GM10847 (cell line): ENCODE measurements around the gene GSDMA.
A peak's percentile ranks its signal among the peaks of the same experiment; 100 is the strongest.

ENCODE experiments used
- POLR2A ChIP-seq: IDR thresholded peaks from 2 replicates; pipeline ENCODE4 v1.6.1; 2011; ENCODE audit not compliant: insufficient read length; ENCODE audit errors: extremely low read depth

GSDMA gene

DNA sequence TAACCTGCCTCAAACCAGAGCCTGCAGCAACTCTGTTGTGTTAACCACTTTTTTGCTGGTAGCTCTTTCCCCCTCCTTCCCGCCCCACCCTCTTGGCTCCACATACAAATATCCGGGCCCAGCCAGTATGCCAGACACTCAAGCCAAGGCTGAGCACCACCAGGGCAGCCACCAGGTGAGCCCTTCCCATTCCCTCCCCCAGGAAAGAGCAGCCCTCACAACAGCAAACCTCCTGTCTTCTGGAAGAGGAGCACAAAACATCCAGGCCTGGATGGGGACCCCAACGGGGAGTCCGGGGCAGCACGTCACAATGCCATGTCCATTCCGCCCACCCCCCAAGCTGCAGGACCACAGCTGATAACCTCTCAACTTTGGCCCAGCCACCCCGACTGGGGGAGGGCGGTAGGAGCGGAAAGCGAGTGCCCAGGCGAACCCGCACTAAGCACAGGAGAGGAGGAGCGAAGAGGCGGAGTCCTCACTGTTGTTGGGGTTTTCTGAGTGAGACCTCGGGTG lies 36.2 kb upstream of the GSDMA start:
- peak; percentile 20 for TF ChIP-seq POLR2A

DNA sequence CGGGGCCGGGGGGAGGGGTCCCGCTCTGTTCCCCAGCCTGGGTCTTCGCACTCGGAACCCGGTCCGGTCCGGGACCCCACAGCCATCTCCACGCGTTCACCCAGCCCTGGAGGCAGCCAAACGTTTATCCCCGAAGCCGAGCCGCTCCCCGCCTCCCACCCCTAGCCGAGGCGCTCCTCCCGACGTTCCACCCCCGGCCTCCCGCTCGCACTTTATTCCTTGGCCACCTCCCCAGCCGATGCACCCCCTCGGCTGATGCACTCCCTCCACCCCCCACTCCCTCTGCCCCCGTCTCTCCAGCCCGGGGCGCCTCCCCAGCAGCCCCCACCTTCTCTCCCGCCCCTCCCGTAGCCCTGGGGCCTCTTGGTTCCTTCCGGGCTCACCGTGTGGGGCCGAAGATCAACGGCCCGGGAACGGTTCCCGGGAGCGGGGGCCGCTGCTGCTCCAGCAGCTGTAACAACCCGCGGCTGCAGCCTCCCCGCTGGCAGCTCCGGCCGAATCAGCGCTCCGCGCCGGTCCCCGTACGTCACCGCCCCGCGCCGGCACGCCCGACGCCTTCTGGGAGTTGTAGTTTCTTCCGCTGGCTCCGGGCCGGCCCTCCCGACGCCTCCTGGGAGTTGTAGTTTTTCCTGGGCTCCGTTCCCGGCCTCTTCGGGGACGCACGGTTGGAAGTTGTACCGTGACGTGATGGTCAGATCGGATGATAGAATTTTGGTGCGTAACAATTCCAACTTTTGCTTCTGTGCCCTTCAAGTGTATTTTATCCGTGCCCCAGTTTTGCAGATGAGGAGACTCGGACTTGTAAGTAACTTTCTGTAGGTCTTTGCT lies 35.5 kb upstream of the GSDMA start, which contains the start of the genes LRRC3C and ORMDL3:
Gene LRRC3C (plus strand): TSS at position 632 of the 828 bp plus-strand sequence. CDS start 13,792 bp downstream, outside the sequence.
Gene ORMDL3 (minus strand): TSS at position 501 of the 828 bp plus-strand sequence. CDS start 3,398 bp downstream, outside the sequence.
- TF ChIP-seq POLR2A, result peak; percentile 39

DNA sequence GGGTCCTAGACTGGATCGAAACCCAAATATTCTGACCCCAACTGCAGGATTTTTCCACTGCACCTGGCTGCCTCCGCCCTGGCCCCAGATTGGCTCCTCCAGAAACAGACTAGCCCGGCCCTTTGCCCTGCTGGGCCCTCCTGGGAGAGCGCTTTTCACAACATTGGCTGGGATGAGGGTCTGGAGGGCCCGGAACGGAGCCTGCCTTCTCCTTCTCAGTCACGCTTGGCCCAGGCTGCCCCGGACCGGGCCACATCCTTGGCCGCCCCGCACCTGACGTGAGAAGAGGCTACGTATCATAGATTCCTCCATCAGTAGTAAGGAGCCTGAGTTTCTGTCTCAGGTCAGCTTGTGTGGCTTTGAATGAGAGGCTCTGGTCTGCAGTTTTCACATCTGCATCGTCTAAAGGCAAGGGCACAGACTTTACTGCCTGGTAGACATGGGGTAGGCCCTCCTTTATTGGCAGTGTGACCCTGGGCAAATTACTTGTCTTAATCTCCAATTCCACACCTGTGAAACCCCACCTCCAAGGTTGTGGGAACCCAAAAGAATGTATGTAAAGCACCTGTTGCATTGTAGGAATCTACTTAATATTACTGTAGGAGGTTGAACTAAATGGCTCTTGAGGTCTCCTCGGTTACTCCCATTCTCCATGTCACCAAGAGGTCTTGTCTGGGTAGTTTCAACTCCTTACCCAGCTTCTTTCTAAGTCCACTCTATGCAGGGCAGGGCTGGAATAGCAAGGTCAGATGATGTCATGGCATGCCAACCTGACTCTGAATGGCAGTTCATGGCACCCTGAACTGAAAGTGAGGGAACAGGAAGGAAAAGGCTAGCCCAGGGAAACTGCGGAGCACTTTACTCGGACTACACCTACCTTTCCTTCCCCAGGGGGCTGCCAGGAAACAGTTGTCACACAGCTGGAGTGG lies 34.6 kb upstream of the GSDMA start:
- no peak for TF ChIP-seq POLR2A

DNA sequence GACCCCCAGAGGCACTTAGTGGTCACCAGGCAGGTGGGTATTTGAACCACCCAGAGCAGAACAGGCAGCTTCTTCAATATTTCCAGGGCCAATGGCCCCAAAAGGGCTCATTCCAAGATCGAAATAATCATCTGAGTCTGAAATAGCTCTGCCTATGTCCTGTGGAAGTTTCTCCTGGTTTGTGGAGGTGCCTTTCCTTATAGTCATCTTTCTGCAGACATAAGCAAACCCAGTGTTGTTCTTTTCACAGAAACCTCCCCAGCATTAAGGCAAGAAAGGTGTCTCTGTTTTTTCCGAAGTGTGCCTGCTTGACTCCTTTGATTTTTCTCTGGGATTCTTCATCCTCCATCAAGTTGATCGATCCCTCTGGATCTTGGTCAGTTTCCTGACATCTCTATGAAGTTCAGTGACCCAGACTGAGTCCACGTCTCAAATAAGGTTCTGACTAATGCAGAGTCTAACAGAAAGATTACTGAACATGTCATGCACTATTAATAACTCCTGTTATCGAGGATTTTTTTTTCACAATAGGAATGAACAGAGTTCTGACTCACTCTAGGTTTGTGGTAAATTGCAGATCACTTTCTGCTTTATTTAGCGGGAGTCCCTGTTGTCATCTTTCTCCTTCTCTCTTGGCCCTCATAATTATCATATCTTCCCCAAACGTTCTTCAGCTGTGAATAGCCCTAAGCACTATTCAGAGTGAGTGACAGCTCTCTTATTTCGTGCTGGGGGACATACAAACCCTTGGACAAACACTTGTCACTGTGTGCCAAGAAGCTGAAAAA lies 33.8 kb upstream of the GSDMA start:
- TF ChIP-seq POLR2A, result no peak

DNA sequence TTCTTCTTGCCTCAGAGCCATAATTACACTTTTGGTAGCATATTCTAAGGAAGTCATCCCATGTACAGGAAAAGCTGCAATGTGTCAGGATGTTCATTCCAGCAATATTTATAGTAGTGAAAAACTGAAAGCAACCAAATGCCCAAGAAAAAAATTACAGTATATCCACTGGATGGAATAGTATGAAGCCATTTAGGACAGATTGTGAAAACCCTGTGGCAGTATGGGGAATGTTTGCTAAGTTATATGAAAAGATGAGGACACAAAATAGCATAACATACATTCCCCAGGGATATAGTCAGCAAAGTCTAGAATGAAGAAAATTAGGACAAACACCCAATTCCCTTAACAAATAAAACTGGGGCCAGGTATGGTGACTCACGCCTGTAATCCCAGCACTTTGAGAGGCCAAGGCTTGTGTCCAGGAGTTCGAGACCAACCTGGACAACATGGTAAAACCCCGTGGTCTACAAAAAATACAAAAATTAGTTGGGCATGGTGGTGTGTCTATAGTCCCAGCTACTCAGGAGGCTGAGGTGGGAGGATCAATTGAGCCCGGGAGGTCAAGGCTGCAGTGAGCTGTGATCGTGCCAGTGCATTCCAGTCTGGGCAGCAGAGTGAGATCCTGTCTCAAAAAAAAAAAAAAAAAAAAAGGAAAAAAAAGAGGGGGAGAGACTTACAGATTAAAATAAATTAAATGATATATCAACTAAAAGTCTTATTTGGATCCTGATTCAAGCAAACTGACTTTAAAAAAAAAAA lies 33.0 kb upstream of the GSDMA start:
- TF ChIP-seq POLR2A, result no peak

DNA sequence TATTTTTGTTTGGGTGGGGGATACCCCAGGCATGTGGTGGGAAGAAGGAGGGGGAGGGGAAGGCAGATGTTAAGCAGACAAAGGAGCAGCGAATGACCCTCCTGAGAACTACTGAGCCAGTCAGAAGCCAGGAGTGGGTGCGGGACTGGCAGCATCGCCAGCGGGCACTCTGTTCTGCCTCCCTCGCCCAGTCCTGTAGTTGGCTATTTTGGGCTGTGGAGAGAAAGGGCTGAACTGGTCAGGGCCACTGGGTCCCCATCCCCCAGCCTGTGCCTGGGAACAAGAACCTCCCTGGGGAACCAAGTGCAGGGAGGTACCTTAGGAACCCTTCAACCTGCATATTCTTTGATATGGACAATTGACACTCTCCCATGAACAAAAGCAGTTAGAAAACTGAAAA lies 28.9 kb upstream of the GSDMA start:
- TF ChIP-seq POLR2A, result no peak

DNA sequence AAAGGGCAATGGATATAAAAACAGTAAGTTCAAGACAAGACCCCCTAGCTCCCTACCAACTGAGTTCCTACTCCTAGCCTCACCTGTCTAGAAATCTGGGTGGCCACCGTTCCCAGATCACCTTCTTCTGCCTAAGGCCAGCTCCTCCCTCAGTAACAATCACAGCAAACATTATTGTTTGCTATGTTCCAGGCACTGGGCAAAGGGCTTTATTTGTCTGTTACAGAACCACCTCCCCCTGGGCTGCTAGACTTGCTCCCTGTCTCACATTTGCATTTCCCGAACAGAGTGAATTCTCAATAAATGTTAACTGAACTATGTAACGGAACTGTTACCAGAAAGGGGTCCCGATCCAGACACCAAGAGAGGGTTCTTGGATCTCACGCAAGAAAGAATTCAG lies 28.5 kb upstream of the GSDMA start:
- no peak for TF ChIP-seq POLR2A

DNA sequence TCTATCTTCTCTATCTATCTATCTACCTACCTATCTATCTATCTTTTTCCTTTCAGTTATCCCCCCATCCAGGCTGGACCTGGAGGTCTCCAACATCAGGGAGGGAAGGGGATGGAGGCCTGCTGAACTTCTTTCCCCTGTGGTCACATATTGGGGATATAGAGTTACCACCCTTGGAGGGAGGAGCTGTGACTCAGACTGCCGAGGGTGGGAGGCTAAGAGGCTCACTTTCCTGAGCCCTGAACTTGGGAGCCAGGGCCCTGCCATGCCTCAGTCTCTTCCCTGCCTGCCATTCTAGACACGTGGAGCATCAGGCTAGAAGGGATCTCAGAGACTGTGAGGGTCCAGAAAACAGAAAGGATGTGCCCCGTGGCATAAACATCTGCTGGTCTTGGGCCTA lies 26.9 kb upstream of the GSDMA start:
- no peak for TF ChIP-seq POLR2A

DNA sequence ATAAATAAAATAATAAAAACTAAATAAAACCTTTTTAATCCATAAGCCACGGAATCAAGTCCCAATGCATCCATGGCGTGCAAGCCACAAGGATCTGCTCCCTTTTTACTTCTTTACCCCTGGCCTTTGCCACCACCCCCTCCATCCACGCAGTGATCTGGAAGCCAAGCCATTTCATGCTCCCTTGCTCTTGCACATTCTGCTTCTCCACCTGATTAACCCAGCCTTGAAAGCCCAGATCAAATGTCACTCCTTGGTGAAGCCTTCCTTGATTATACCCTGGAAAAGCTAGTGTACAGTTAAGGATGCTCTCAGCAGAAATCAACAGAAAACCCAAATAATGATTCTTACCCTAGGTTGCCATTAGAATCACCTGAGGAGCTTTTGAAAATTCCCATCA lies 25.4 kb upstream of the GSDMA start:
- TF ChIP-seq POLR2A, result no peak

DNA sequence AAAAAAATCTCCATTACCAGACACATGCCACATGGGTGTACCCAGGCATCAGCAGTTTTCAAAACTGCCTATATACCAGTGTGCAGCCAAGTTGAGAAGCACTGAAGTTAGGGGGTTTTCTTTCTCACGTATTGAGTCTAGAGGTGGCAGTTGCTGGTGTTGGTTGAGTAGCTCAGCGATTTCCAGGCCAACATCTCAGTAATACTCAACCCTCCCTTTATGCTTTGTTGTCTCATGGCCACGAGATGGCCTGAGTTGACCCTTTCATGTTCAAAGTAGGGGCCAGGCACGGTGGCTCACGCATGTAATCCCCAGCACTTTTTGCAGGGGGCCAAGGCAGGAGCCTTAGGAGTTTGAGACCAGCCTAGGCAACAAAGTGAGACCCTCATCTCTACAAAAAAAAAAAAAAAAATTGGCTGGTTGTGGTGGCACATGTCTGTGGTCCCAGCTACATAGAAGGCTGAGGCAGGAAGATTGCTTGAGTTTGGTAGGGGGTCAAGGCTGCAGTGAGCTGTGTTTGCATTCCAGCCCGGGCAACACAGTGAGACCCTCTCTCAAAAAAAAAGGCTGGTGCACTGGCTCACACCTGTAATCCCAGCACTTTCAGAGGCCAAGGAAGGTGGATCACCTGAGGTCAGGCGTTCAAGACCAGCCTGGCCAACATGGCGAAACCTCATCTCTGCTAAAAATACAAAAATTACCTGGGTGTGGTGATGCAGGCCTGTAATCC lies 24.5 kb upstream of the GSDMA start:
- no peak for TF ChIP-seq POLR2A

DNA sequence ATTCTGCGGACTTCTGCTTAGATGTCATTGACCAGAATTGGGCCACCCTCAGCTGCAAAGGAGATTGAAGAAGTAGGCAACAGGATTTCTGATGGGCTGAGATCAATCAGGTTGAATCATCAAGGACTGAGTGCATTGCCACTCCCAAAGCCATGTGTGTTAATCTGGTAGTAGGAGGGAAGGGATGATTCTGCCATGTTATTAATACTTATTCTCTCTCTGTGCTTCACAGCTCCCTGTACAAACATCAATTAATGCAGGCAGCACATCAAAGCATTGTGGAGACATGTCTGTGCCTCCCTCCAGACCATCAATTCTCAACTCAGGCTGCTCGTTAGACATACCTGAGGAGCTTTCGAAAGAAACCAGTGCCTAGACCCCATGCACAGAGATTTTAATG lies 23.7 kb upstream of the GSDMA start:
- no peak for TF ChIP-seq POLR2A

DNA sequence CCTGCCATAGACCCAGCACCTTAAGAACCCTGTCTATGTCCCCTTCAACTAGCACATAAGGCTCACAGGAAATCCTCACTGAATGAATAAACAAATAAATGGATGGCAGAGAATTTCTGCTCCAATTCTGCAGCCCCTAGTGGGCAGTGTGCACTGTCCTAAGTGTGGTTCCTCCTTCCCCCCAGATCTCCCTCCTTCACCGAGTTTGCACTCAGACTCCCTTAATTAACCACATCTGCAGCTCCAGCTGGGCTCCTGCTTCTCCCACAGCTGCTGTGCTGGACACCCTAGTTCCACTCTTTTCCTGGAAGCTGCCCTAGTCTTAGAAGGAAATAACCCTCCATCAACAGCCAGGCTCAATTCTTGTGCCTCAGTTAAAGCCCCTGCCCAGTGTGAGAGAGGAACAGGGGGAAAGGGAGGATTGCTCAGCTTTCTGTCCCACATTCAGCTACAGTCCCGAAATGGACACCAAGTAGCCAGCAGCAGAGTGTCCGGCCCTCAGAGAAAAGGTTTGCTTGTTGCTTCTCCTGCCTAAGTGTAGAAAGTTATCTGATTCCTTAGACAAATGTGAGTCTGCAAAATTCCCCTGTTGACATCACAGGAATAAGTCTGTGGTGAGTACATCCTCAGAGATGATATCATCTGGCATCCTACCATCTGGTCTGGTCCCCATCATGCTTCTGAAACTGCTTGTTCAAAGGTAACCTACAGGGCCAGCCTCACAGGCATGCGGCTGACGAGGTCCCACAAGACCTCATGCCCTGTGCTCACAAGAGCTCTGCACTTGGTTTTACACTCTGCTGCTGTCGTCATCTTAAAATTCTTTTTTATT lies 23.0 kb upstream of the GSDMA start:
- no peak for TF ChIP-seq POLR2A
